NT2/D1 (cell line): ENCODE results near the gene LSAMP.

Experiments used
- DNase-seq: peaks from one replicate; pipeline ENCODE4 v3.0.0-alpha.2; 2011; ENCODE audit warnings: low read depth, low spot score
- H3K27me3 ChIP-seq: 2 replicates; pipeline ENCODE4 v1.6.0; 2011; ENCODE audit warnings: mild to moderate bottlenecking; ENCODE audit not compliant: insufficient read length, insufficient read depth
- H3K36me3 ChIP-seq: 2 replicates; pipeline ENCODE4 v1.6.1; 2011; ENCODE audit warnings: mild to moderate bottlenecking, low read length, mixed read lengths; ENCODE audit not compliant: insufficient read depth, insufficient read length
- H3K4me1 ChIP-seq: 2 replicates; pipeline ENCODE4 v1.5.1; 2011; ENCODE audit not compliant: insufficient read depth, insufficient read length
- H3K4me3 ChIP-seq: 2 replicates; pipeline ENCODE4 v1.5.1; 2011; ENCODE audit warnings: low read depth; ENCODE audit not compliant: insufficient read length
- H3K9ac ChIP-seq: 2 replicates; pipeline ENCODE4 v1.6.0; 2011; ENCODE audit warnings: low read depth; ENCODE audit not compliant: insufficient read length
- H3K9me3 ChIP-seq: 2 replicates; pipeline ENCODE4 v1.5.1; 2011; ENCODE audit warnings: mild to moderate bottlenecking, low read length; ENCODE audit not compliant: insufficient read depth
- SUZ12 ChIP-seq: IDR thresholded peaks from 2 replicates; pipeline ENCODE4 v1.6.1; 2011; ENCODE audit not compliant: insufficient read length, insufficient read depth; ENCODE audit errors: extremely low read depth
- YY1 ChIP-seq: IDR thresholded peaks from 2 replicates; pipeline ENCODE4 v1.6.1; 2011; ENCODE audit not compliant: insufficient read length, insufficient read depth
- ZNF274 ChIP-seq: IDR thresholded peaks from 2 replicates; pipeline ENCODE4 v1.6.1; 2011; ENCODE audit warnings: mild to moderate bottlenecking, low read depth, low read length

The LSAMP gene

DNA sequence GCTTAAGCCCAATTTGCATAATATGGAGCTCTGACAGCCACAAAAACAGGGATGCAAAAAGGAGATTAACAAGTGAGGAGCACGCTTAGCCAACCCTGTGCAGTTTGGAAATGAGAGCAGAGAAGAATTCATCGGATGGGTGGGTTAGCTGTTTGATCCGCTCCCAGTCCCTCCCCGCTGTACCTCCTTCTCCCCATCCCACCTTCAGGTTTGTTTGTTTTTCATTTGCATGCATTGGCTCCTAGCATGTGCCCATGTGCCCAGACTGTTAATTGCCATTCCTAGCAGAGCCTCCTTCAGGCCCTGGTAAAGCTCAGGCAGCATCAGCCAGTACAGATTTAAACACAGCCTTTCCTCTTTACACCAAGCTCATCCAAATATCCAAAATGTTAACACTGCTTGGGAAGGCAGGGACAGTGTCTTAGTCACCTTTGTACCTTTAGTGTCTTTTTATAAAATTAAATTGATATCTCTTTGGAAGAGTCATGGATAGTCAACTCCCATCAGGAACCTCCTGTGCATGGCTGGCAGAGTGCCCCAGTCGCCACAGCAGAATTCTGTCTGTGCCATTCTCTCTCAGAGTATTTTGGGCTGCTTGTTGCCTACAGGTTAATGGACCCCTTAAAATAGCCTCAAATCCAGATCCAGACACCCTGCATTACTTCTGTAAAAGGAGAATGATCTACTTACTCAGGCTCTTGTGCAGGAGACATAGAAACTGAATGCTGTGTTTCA lies 244.2 kb downstream of the LSAMP start:
- TF ChIP-seq YY1 (no peak), SUZ12 (no peak), ZNF274 (no peak)
- Histone ChIP-seq H3K9ac (no peak overlapping the region), H3K36me3 (no peaks in the 10 kb centered on the region), H3K4me1 (peaks cover 3% of the 10 kb centered on the region), H3K9me3 (no peaks in the 10 kb centered on the region), H3K4me3 (no peak overlapping the region), H3K27me3 (no peaks in the 10 kb centered on the region)
- no peak for DNase-seq

DNA sequence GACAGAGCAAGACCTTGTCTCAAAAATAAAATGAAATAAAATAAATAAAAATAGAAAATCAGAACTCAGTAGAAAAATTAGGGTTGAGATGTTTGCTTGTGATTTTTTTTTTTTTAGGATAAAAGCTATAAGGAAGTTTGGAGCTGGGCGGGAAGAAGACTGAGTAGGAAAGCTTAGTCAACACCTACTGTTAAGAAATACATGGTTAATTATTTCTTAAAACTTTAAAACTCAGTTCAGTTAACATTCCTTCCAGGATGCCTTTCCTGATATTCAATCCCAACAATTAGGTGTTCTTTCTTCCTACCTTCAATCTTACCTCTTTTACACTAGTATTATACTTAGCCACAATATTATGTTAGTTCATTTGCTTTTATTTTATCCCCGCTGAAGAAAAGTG lies 246.2 kb downstream of the LSAMP start:
- DNase-seq = no peak

GRCh38 chr3:116198087-116198486 lies 247.2 kb downstream of the LSAMP start:
- no peaks in the 10 kb centered on the region for H3K27me3 ChIP-seq
- TF ChIP-seq SUZ12 = no peak
- no peak for TF ChIP-seq ZNF274
- TF ChIP-seq YY1 = no peak
- H3K4me1 ChIP-seq = peaks cover 3% of the 10 kb centered on the region
- no peaks in the 10 kb centered on the region for H3K9me3 ChIP-seq
- H3K4me3 ChIP-seq = no peak overlapping the region
- no peak for DNase-seq
- H3K36me3 ChIP-seq = no peaks in the 10 kb centered on the region
- H3K9ac ChIP-seq = no peak overlapping the region

More for the DNA sequence above, 246.2 kb downstream of the LSAMP start:
- Histone ChIP-seq H3K9me3 (no peaks in the 10 kb centered on the region), H3K36me3 (no peaks in the 10 kb centered on the region), H3K4me1 (peaks cover 3% of the 10 kb centered on the region), H3K27me3 (no peaks in the 10 kb centered on the region), H3K9ac (no peak overlapping the region), H3K4me3 (no peak overlapping the region)
- TF ChIP-seq SUZ12 = no peak
- no peak for TF ChIP-seq ZNF274
- TF ChIP-seq YY1 = no peak

DNA sequence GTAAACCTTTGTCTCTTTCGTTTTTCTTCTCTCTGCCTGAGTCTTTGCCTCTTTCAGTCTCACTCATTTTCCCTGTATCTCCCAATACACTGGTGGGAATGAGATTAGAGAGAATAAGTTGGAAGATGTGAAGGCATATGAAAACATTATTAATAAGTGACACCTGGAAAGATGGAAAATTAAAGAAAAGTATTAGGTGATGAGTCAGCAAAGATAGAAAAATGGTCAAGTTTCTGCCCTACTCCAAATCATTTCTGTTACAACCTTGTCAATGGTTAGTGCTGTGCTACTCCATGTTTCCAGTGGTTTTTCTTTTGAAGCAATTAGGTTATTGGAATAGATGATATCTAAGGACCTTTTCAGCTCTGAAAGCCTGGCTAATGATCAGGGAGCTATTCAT lies 252.8 kb downstream of the LSAMP start:
- no peak for DNase-seq
- no peaks in the 10 kb centered on the region for H3K9me3 ChIP-seq
- H3K9ac ChIP-seq = no peak overlapping the region
- H3K4me3 ChIP-seq = no peak overlapping the region
- H3K4me1 ChIP-seq = no peaks in the 10 kb centered on the region
- no peaks in the 10 kb centered on the region for H3K36me3 ChIP-seq
- no peaks in the 10 kb centered on the region for H3K27me3 ChIP-seq
- TF ChIP-seq SUZ12 (no peak), ZNF274 (no peak), YY1 (no peak)

DNA sequence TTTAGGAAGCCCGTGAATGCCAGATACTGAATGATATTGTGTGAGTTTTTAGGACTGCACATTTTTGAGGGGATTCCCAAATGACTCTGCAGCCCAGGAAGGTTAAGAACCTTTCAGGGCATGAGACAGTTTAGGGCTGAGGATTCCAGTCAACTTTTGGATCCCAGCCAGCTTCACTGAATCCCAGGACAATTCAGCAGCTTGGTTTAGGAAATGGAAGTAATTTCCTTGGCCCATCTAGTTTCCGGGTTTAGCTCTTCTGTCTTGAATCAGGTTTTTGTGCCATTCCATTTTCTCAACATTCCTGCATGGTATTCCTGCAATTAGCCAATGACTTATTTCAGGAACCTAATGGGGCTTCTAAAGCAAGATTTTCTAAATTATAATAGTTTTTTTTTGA lies 253.9 kb downstream of the LSAMP start:
- DNase-seq = no peak
- no peaks in the 10 kb centered on the region for H3K4me1 ChIP-seq
- H3K27me3 ChIP-seq = no peaks in the 10 kb centered on the region
- no peak overlapping the region for H3K4me3 ChIP-seq
- no peaks in the 10 kb centered on the region for H3K36me3 ChIP-seq
- no peak overlapping the region for H3K9ac ChIP-seq
- TF ChIP-seq YY1 (no peak), SUZ12 (no peak), ZNF274 (no peak)
- no peaks in the 10 kb centered on the region for H3K9me3 ChIP-seq

- no peak overlapping the region for H3K4me3 ChIP-seq
- no peaks in the 10 kb centered on the region for H3K27me3 ChIP-seq
- no peaks in the 10 kb centered on the region for H3K4me1 ChIP-seq
- H3K9me3 ChIP-seq = no peaks in the 10 kb centered on the region
- no peak for DNase-seq
- H3K9ac ChIP-seq = no peak overlapping the region
- no peaks in the 10 kb centered on the region for H3K36me3 ChIP-seq
- TF ChIP-seq SUZ12 (no peak), ZNF274 (no peak), YY1 (no peak)
Measured at GRCh38 chr3:116190095-116190494, 255.2 kb downstream of the LSAMP start.

GRCh38 chr3:116188231-116188785 lies 257.0 kb downstream of the LSAMP start:
- Histone ChIP-seq H3K36me3 (no peaks in the 10 kb centered on the region), H3K9ac (no peak overlapping the region), H3K9me3 (no peaks in the 10 kb centered on the region), H3K4me3 (no peak overlapping the region), H3K4me1 (no peaks in the 10 kb centered on the region), H3K27me3 (no peaks in the 10 kb centered on the region)
- TF ChIP-seq YY1 = no peak
- TF ChIP-seq SUZ12 = no peak
- TF ChIP-seq ZNF274 = no peak
- DNase-seq = no peak

DNA sequence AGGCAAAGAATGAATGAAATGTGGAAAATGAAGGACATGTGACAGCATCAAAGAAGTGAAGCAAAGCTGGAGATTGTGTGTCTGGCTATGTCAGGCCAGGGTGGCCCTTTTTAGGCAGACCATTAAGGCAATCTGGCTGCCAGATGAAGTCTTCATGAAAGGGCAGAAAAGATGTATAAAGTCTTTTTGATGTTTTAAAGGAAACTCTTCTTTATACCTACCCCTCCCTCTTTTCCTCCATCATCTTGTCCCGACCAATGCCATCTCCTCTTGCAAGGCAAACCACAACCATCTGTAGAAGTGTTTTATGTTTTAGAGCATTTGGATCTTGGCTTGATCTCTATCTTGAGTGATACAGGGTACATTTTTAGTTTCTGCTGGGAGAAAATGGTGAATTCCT lies 259.2 kb downstream of the LSAMP start:
- H3K9ac ChIP-seq = no peak overlapping the region
- no peaks in the 10 kb centered on the region for H3K36me3 ChIP-seq
- H3K9me3 ChIP-seq = no peaks in the 10 kb centered on the region
- no peaks in the 10 kb centered on the region for H3K27me3 ChIP-seq
- TF ChIP-seq YY1 = no peak
- TF ChIP-seq SUZ12 = no peak
- no peak for TF ChIP-seq ZNF274
- H3K4me1 ChIP-seq = no peaks in the 10 kb centered on the region
- H3K4me3 ChIP-seq = no peak overlapping the region
- DNase-seq = no peak
